ENCODE measurements around the gene MB21D2.
A peak's percentile ranks its signal among the peaks of the same experiment; 100 is the strongest.
"Not testable (repeated sequence)": the region's sequence is repeated elsewhere in the genome, so short reads cannot be mapped to it uniquely, and the experiment has no call there.

Gene MB21D2

GRCh38 chr3:192861972-192862371 is 55.7 kb downstream of the MB21D2 start:
- DNase-seq: no peak

- DNase-seq: no peak
Measured at GRCh38 chr3:192860454-192860853, 57.2 kb downstream of the MB21D2 start.

- no peak for DNase-seq
Measured at GRCh38 chr3:192858849-192859585, 58.6 kb downstream of the MB21D2 start.

GRCh38 chr3:192857260-192857661 is 60.4 kb downstream of the MB21D2 start:
- DNase-seq: no peak

GRCh38 chr3:192855434-192855833 is 62.2 kb downstream of the MB21D2 start:
- no peak for DNase-seq

- peak; percentile 39 for DNase-seq
Measured at GRCh38 chr3:192851821-192852372, 65.8 kb downstream of the MB21D2 start.

GRCh38 chr3:192850451-192850981 is 67.1 kb downstream of the MB21D2 start:
- peak; percentile 32 for DNase-seq

- DNase-seq: not testable (repeated sequence)
Measured at GRCh38 chr3:192849821-192850220, 67.8 kb downstream of the MB21D2 start.

GRCh38 chr3:192848371-192849233 is 69.1 kb downstream of the MB21D2 start:
- no peak for DNase-seq

GRCh38 chr3:192847941-192848340 is 69.7 kb downstream of the MB21D2 start:
- DNase-seq: no peak

GRCh38 chr3:192845526-192845855 is 72.2 kb downstream of the MB21D2 start:
- DNase-seq: no peak

- DNase-seq: no peak
Measured at GRCh38 chr3:192844836-192845525, 72.7 kb downstream of the MB21D2 start.

GRCh38 chr3:192844486-192844765 is 73.2 kb downstream of the MB21D2 start:
- DNase-seq: no peak

GRCh38 chr3:192843723-192844485 is 73.8 kb downstream of the MB21D2 start:
- DNase-seq: no peak

- DNase-seq: no peak
Measured at GRCh38 chr3:192843119-192843518, 74.5 kb downstream of the MB21D2 start.

GRCh38 chr3:192842711-192843110 is 74.9 kb downstream of the MB21D2 start:
- no peak for DNase-seq

- no peak for DNase-seq
Measured at GRCh38 chr3:192842138-192842537, 75.5 kb downstream of the MB21D2 start.

GRCh38 chr3:192841428-192841827 is 76.2 kb downstream of the MB21D2 start:
- no peak for DNase-seq

- no peak for DNase-seq
Measured at GRCh38 chr3:192840143-192840836, 77.4 kb downstream of the MB21D2 start.

GRCh38 chr3:192835818-192836815 is 81.5 kb downstream of the MB21D2 start:
- no peak for DNase-seq
